ENCODE measurements around the gene FXYD5. TPM values are rescaled to one million over a fixed set of nuclear protein-coding genes. Genes with fewer than 3 reads are reported as not detected.

Gene FXYD5
- total RNA-seq, 1 donor from 2014 or later: 0.62 TPM

DNA sequence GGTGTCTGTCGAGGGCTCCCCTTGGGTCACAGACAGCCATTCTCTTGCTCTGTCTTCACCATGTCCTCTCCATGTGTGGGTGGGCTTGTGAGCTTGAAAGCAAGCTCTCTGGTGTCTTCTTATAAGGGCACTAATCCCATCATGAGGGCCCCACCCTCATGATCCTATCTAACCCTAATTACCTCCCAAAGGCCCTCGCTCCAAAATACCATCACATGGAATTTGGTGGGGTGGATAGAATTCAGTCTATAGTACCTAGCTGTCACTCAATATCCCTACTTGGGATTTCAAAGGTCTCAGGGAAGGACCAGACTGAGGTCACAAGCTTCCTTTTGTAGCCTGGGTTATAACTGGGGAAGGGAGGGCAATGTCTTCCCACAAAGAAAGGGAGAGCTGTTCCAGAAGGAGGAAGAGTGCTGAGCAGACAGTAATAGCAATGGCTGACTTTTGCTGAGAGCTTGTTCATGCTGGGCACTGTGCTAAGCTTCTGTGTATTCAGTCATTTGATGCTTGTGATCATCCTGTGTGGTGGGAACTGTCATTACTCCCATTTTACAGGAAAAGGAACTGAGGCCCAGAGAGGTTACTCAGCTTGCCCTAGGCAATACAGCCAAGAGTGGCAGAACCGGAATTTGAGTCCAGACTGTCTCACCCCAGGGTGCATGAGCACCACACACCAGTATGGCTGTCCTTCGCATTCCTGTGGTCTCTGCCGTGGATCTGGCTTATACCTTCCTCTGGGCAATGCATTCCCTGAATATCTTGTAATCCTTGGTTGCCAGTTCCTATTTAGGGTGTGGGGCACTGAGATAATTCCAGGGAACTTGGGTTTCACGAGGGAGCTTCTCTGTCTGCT, 8.2 kb downstream of the FXYD5 start:
- peaks cover 2% of the 10 kb centered on the region for H3K36me3 Mint-ChIP-seq (ENCODE audit: insufficient read depth)
- DNase-seq (ENCODE audit: low spot score, unreplicated experiment): no peak
- no peaks in the 10 kb centered on the region for H3K4me1 Mint-ChIP-seq (ENCODE audit: low read depth)
- H3K9me3 Mint-ChIP-seq (ENCODE audit: low read depth): peaks cover 17% of the 10 kb centered on the region
- no peak overlapping the region for H3K27ac Mint-ChIP-seq
- H3K4me3 Mint-ChIP-seq (ENCODE audit: low read depth): no peak overlapping the region
- peaks cover 17% of the 10 kb centered on the region for H3K27me3 Mint-ChIP-seq
- TF ChIP-seq, protein P1, sequence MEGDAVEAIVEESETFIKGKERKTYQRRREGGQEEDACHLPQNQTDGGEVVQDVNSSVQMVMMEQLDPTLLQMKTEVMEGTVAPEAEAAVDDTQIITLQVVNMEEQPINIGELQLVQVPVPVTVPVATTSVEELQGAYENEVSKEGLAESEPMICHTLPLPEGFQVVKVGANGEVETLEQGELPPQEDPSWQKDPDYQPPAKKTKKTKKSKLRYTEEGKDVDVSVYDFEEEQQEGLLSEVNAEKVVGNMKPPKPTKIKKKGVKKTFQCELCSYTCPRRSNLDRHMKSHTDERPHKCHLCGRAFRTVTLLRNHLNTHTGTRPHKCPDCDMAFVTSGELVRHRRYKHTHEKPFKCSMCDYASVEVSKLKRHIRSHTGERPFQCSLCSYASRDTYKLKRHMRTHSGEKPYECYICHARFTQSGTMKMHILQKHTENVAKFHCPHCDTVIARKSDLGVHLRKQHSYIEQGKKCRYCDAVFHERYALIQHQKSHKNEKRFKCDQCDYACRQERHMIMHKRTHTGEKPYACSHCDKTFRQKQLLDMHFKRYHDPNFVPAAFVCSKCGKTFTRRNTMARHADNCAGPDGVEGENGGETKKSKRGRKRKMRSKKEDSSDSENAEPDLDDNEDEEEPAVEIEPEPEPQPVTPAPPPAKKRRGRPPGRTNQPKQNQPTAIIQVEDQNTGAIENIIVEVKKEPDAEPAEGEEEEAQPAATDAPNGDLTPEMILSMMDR (IDR thresholded peaks at IDR 0.05; ENCODE audit: unreplicated experiment): no peak

DNA sequence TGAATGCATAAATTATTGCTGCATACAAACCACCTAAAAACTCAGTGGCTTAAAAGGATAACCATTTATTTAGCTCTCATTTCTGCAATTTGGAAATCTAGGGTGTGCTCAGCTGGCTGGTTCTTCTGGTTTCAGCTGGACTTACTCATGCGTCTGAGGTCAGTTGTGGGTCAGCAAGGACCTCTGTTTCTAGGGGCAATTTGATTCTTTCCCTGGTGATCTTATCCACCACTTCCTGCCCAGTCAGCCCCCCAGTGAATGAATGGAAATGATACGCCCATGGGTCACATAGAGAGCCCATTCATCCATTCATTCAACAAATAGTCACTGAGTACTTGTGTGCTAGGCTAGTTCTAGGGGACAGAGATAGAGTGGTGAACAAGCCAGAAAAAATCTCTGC, 9.9 kb downstream of the FXYD5 start:
- H3K36me3 Mint-ChIP-seq (ENCODE audit: insufficient read depth): peaks cover 2% of the 10 kb centered on the region

DNA sequence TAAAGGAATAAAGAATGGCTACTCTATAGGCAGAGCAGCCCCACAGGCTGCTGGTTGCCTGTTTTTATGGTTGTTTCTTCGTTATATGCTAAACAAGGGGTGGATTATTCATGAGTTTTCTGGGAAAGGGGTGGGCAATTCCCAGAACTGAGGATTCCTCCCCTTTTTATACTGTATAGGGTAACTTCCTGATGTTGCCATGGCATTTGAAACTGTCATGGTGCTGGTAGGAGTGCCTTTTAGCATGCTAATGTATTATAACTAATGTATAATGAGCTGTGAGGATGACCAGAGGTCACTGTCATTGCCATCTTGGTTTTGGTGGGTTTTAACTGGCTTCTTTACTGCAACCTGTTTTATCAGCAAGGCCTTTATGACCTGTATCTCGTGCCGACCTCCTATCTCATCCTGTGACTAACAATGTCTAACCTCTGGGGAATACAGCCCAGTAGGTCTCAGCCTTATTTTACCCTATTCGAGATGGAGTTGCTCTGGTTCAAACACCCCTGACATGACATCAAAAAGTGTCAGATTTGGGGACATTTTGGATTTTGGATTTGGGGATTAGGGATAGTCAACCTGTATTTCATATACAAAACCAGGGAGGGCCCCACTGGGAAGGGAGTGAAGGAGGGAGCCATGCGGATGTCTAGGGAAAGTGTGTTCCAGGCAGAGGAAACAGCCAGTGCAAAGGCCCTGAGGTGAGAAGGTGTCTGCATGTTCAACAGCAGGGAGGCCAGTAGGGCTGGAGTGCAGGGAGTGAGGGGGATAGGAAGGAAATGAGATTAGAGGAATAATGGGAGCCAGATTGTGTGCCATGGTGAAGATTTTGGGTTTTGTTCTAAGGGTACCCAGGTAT, 10.9 kb downstream of the FXYD5 start:
- DNase-seq (ENCODE audit: low spot score, unreplicated experiment): no peak
- Mint-ChIP-seq H3K27me3 (no peaks in the 10 kb centered on the region), H3K4me1 (ENCODE audit: low read depth) (peaks cover 1% of the 10 kb centered on the region), H3K36me3 (ENCODE audit: insufficient read depth) (peaks cover 2% of the 10 kb centered on the region), H3K4me3 (ENCODE audit: low read depth) (no peak overlapping the region), H3K9me3 (ENCODE audit: low read depth) (peaks cover 17% of the 10 kb centered on the region), H3K27ac (no peak overlapping the region)
- TF ChIP-seq, protein P1 (IDR thresholded peaks at IDR 0.05; ENCODE audit: unreplicated experiment): no peak

More for the DNA sequence above, 9.9 kb downstream of the FXYD5 start:
- peaks cover 17% of the 10 kb centered on the region for H3K9me3 Mint-ChIP-seq (ENCODE audit: low read depth)
- TF ChIP-seq, protein P1 (IDR thresholded peaks at IDR 0.05; ENCODE audit: unreplicated experiment): no peak
- peaks cover 1% of the 10 kb centered on the region for H3K4me1 Mint-ChIP-seq (ENCODE audit: low read depth)
- H3K27ac Mint-ChIP-seq: no peak overlapping the region
- peaks cover 2% of the 10 kb centered on the region for H3K27me3 Mint-ChIP-seq
- H3K4me3 Mint-ChIP-seq (ENCODE audit: low read depth): no peak overlapping the region
- DNase-seq (ENCODE audit: low spot score, unreplicated experiment): no peak

DNA sequence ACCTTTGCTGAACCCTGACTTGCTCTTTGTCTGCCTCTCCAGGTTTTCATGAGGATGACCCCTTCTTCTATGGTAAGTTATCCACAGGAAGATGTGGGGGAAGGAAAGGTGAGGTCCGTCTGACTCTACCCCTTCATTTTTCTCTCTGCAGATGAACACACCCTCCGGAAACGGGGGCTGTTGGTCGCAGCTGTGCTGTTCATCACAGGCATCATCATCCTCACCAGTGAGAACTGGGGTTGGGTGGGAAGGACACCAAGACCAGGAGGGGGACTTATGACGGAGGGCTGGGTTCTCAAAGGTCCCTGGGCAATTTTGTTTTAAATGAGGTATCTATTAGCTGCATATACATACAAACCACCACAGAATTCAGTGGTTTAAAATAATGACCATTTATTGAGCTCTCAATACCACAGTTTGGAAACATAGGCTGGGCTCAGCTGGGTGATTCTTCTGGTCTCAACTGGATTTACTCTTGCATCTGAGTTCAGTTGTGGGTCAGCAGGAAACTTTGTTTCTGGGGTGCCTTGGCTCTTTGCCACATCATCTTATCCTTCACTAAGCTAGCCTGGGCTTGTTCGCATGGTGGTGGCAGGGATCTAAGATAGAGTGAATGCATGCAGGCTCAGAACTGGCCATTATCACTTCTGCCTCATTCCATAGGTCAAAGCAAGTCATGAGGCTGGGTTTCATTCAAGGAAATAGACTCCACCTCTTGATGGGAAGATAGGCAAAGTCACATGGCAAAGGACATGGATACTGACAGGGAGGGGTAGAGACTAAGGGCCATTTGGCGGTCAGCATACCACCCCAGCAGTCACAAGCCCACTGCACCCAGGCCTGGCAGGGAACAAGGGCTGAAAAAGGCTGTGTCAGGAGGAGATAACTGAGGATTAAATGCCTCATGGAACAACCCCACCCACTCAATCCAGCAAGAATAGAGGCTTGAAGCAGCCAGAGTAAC, 11.8 kb downstream of the FXYD5 start:
- peaks cover 1% of the 10 kb centered on the region for H3K4me1 Mint-ChIP-seq (ENCODE audit: low read depth)
- no peak overlapping the region for H3K27ac Mint-ChIP-seq
- no peak overlapping the region for H3K4me3 Mint-ChIP-seq (ENCODE audit: low read depth)
- DNase-seq (ENCODE audit: low spot score, unreplicated experiment): no peak
- H3K27me3 Mint-ChIP-seq: no peaks in the 10 kb centered on the region
- TF ChIP-seq, protein P1 (IDR thresholded peaks at IDR 0.05; ENCODE audit: unreplicated experiment): no peak
- peaks cover 17% of the 10 kb centered on the region for H3K9me3 Mint-ChIP-seq (ENCODE audit: low read depth)
- peaks cover 2% of the 10 kb centered on the region for H3K36me3 Mint-ChIP-seq (ENCODE audit: insufficient read depth)

Measured in progenitor cell of endocrine pancreas (in vitro differentiated cells).